H7 (cell line): Measurements from ENCODE around the gene C1orf74. TPM values are rescaled to one million over a fixed set of nuclear protein-coding genes. Genes with fewer than 3 reads are reported as not detected.

ENCODE experiments used
- DNase-seq: peaks from one replicate; pipeline ENCODE4 v3.0.0; 2012
- H3K27me3 ChIP-seq: 2 replicates; pipeline ENCODE4 v1.6.0; 2011; ENCODE audit warnings: mild to moderate bottlenecking, low read length; ENCODE audit not compliant: control insufficient read depth, insufficient read depth
- H3K36me3 ChIP-seq: replicated peaks from 2 replicates; pipeline ENCODE4 v1.5.1; 2011; ENCODE audit warnings: low read length; ENCODE audit not compliant: control insufficient read depth, insufficient read depth
- H3K4me3 ChIP-seq: 2 replicates; pipeline ENCODE4 v1.5.1; 2011; ENCODE audit warnings: low read depth, mild to moderate bottlenecking, control low read depth, low read length, moderate library complexity; ENCODE audit not compliant: insufficient read depth
- total RNA-seq: library from RNA; depleted of rRNA; stranded (reverse); fragments of >200 nt; shearing (Covaris generic); gene quantifications from 2 replicates; pipeline ENCODE4 v1.2.3, GENCODE V29; 2014

Gene C1orf74
- total RNA-seq, 1 experiment from 2014 or later = 5.9 TPM

GRCh38 chr1:209752890-209753289 lies 31.5 kb downstream of the C1orf74 start:
- H3K4me3 ChIP-seq = no peak overlapping the region
- H3K36me3 ChIP-seq = no peaks in the 10 kb centered on the region
- DNase-seq = no peak
- peaks cover 5% of the 10 kb centered on the region for H3K27me3 ChIP-seq

- Histone ChIP-seq H3K4me3 (no peak overlapping the region), H3K36me3 (no peaks in the 10 kb centered on the region), H3K27me3 (no peaks in the 10 kb centered on the region; the same call in none of the 2 replicates)
- DNase-seq = no peak
Measured at GRCh38 chr1:209751627-209752231, 32.6 kb downstream of the C1orf74 start.

GRCh38 chr1:209749670-209750323 lies 34.6 kb downstream of the C1orf74 start:
- no peak for DNase-seq
- H3K27me3 ChIP-seq = no peaks in the 10 kb centered on the region; the same call in none of the 2 replicates
- no peaks in the 10 kb centered on the region for H3K36me3 ChIP-seq

GRCh38 chr1:209749205-209749604 lies 35.2 kb downstream of the C1orf74 start:
- DNase-seq = no peak
- H3K27me3 ChIP-seq = no peaks in the 10 kb centered on the region; the same call in none of the 2 replicates
- no peak overlapping the region for H3K4me3 ChIP-seq
- no peaks in the 10 kb centered on the region for H3K36me3 ChIP-seq

More at GRCh38 chr1:209749670-209750323, 34.6 kb downstream of the C1orf74 start:
- H3K4me3 ChIP-seq = no peak overlapping the region

- peak; percentile 37 for DNase-seq
- Histone ChIP-seq H3K4me3 (no peak overlapping the region), H3K36me3 (no peaks in the 10 kb centered on the region), H3K27me3 (no peaks in the 10 kb centered on the region; the same call in none of the 2 replicates)
Measured at GRCh38 chr1:209748620-209749019, 35.7 kb downstream of the C1orf74 start.

- peak; percentile 94 for DNase-seq
- Histone ChIP-seq H3K4me3 (peak overlapping the region; percentile 14; the same call in 1 of the 2 replicates), H3K27me3 (peaks cover 2% of the 10 kb centered on the region), H3K36me3 (no peaks in the 10 kb centered on the region)
Measured at GRCh38 chr1:209747580-209748262, 36.6 kb downstream of the C1orf74 start.

- Histone ChIP-seq H3K36me3 (no peaks in the 10 kb centered on the region), H3K4me3 (no peak overlapping the region), H3K27me3 (peaks cover 2% of the 10 kb centered on the region)
- no peak for DNase-seq
Measured at GRCh38 chr1:209746451-209747165, 37.8 kb downstream of the C1orf74 start.

- no peak overlapping the region for H3K4me3 ChIP-seq
- no peaks in the 10 kb centered on the region for H3K36me3 ChIP-seq
- H3K27me3 ChIP-seq = peaks cover 2% of the 10 kb centered on the region; the same call in 1 of the 2 replicates
- no peak for DNase-seq
Measured at GRCh38 chr1:209743145-209743482, 41.2 kb downstream of the C1orf74 start.

- Histone ChIP-seq H3K36me3 (no peaks in the 10 kb centered on the region), H3K4me3 (no peak overlapping the region), H3K27me3 (peaks cover 2% of the 10 kb centered on the region; the same call in 1 of the 2 replicates)
- no peak for DNase-seq
Measured at GRCh38 chr1:209742409-209743144, 41.8 kb downstream of the C1orf74 start.

GRCh38 chr1:209741889-209742288 lies 42.5 kb downstream of the C1orf74 start:
- no peak for DNase-seq
- H3K4me3 ChIP-seq = no peak overlapping the region
- peaks cover 2% of the 10 kb centered on the region; the same call in 1 of the 2 replicates for H3K27me3 ChIP-seq
- no peaks in the 10 kb centered on the region for H3K36me3 ChIP-seq

GRCh38 chr1:209741193-209741592 lies 43.2 kb downstream of the C1orf74 start:
- DNase-seq = no peak
- peaks cover 2% of the 10 kb centered on the region; the same call in 1 of the 2 replicates for H3K27me3 ChIP-seq
- H3K36me3 ChIP-seq = no peaks in the 10 kb centered on the region
- no peak overlapping the region for H3K4me3 ChIP-seq

- no peak for DNase-seq
- Histone ChIP-seq H3K36me3 (no peaks in the 10 kb centered on the region), H3K4me3 (no peak overlapping the region), H3K27me3 (peaks cover 2% of the 10 kb centered on the region; the same call in 1 of the 2 replicates)
Measured at GRCh38 chr1:209738270-209738669, 46.1 kb downstream of the C1orf74 start.

GRCh38 chr1:209737118-209737505 lies 47.2 kb downstream of the C1orf74 start:
- H3K36me3 ChIP-seq = no peaks in the 10 kb centered on the region
- H3K4me3 ChIP-seq = no peak overlapping the region
- no peaks in the 10 kb centered on the region; the same call in 1 of the 2 replicates for H3K27me3 ChIP-seq
- DNase-seq = no peak
